Measurements from ENCODE around the gene SDCCAG8. TPM values are rescaled to one million over a fixed set of nuclear protein-coding genes. Genes with fewer than 3 reads are reported as not detected.

The SDCCAG8 gene
- total and polyA plus RNA-seq, 2 of the 8 experiments (the other 6 are each of a cell fraction or from before 2014, with no cell fraction given), result 15.6 to 21.0 TPM

DNA sequence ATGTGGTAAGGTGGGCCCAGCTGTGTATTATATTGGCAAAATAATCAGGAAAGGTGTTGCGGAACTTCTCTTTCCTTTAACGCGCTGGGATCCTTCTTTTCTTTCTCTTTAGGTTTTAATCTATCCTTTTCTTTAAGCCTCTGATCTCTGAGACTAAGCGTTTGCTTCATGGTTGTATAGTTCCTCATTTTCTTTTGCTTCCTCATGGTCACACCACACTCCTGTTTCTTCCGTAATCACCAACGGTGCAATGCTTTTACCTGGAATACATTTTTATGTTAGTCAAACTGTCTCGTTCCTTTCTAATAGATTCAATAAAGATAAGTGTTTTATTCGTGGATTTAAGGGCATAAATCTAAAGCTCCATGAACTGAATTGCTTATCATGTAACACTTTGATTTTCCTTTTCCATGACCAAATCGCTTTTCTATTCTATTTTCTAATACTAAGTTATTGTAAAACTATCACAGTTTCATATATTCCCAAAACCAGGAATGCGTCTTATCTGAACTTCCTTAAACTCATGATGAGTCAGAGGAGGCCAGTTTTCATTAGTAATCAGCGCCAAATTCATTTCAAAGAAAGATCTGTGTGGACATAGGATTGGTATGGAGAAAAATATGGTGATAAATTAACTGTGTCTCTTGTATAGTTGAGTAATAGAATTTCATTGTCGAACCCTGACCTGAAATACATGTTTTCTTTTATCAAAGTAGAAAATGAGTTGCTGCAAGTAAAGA is 12.2 kb downstream of the SDCCAG8 start (continued):
- TF ChIP-seq, protein P1, sequence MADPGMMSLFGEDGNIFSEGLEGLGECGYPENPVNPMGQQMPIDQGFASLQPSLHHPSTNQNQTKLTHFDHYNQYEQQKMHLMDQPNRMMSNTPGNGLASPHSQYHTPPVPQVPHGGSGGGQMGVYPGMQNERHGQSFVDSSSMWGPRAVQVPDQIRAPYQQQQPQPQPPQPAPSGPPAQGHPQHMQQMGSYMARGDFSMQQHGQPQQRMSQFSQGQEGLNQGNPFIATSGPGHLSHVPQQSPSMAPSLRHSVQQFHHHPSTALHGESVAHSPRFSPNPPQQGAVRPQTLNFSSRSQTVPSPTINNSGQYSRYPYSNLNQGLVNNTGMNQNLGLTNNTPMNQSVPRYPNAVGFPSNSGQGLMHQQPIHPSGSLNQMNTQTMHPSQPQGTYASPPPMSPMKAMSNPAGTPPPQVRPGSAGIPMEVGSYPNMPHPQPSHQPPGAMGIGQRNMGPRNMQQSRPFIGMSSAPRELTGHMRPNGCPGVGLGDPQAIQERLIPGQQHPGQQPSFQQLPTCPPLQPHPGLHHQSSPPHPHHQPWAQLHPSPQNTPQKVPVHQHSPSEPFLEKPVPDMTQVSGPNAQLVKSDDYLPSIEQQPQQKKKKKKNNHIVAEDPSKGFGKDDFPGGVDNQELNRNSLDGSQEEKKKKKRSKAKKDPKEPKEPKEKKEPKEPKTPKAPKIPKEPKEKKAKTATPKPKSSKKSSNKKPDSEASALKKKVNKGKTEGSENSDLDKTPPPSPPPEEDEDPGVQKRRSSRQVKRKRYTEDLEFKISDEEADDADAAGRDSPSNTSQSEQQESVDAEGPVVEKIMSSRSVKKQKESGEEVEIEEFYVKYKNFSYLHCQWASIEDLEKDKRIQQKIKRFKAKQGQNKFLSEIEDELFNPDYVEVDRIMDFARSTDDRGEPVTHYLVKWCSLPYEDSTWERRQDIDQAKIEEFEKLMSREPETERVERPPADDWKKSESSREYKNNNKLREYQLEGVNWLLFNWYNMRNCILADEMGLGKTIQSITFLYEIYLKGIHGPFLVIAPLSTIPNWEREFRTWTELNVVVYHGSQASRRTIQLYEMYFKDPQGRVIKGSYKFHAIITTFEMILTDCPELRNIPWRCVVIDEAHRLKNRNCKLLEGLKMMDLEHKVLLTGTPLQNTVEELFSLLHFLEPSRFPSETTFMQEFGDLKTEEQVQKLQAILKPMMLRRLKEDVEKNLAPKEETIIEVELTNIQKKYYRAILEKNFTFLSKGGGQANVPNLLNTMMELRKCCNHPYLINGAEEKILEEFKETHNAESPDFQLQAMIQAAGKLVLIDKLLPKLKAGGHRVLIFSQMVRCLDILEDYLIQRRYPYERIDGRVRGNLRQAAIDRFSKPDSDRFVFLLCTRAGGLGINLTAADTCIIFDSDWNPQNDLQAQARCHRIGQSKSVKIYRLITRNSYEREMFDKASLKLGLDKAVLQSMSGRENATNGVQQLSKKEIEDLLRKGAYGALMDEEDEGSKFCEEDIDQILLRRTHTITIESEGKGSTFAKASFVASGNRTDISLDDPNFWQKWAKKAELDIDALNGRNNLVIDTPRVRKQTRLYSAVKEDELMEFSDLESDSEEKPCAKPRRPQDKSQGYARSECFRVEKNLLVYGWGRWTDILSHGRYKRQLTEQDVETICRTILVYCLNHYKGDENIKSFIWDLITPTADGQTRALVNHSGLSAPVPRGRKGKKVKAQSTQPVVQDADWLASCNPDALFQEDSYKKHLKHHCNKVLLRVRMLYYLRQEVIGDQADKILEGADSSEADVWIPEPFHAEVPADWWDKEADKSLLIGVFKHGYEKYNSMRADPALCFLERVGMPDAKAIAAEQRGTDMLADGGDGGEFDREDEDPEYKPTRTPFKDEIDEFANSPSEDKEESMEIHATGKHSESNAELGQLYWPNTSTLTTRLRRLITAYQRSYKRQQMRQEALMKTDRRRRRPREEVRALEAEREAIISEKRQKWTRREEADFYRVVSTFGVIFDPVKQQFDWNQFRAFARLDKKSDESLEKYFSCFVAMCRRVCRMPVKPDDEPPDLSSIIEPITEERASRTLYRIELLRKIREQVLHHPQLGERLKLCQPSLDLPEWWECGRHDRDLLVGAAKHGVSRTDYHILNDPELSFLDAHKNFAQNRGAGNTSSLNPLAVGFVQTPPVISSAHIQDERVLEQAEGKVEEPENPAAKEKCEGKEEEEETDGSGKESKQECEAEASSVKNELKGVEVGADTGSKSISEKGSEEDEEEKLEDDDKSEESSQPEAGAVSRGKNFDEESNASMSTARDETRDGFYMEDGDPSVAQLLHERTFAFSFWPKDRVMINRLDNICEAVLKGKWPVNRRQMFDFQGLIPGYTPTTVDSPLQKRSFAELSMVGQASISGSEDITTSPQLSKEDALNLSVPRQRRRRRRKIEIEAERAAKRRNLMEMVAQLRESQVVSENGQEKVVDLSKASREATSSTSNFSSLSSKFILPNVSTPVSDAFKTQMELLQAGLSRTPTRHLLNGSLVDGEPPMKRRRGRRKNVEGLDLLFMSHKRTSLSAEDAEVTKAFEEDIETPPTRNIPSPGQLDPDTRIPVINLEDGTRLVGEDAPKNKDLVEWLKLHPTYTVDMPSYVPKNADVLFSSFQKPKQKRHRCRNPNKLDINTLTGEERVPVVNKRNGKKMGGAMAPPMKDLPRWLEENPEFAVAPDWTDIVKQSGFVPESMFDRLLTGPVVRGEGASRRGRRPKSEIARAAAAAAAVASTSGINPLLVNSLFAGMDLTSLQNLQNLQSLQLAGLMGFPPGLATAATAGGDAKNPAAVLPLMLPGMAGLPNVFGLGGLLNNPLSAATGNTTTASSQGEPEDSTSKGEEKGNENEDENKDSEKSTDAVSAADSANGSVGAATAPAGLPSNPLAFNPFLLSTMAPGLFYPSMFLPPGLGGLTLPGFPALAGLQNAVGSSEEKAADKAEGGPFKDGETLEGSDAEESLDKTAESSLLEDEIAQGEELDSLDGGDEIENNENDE (IDR thresholded peaks at IDR 0.05; ENCODE audit: insufficient replicate concordance, low read length), result no peak
- no peak for TF ChIP-seq FOSL1 (IDR thresholded peaks at IDR 0.05; ENCODE audit: insufficient read depth, low read depth, low read length)
- no peak for TF ChIP-seq EGR1 (IDR thresholded peaks at IDR 0.05; ENCODE audit: borderline replicate concordance, low read depth, low read length)
- no peak for TF ChIP-seq TCF12 (IDR thresholded peaks at IDR 0.05; ENCODE audit: low read depth, low read length)
- TF ChIP-seq TEAD4 (IDR thresholded peaks at IDR 0.05; ENCODE audit: low read depth, low read length), result no peak
- no peak for TF ChIP-seq RAD21 (IDR thresholded peaks at IDR 0.05 in 1 of 2, conservative IDR thresholded peaks at IDR 0.05 in 1 of 2; ENCODE audit: low read depth in 2 of 2, low read length in 2 of 2)
- no peak for TF ChIP-seq RXRA (IDR thresholded peaks at IDR 0.05; ENCODE audit: insufficient read depth, low read depth, low read length)
- TF ChIP-seq GTF2F1 (IDR thresholded peaks at IDR 0.05; ENCODE audit: borderline replicate concordance, low read depth, low read length), result no peak
- TF ChIP-seq SP2 (IDR thresholded peaks at IDR 0.05; ENCODE audit: low read length), result no peak
- TF ChIP-seq SUZ12 (IDR thresholded peaks at IDR 0.05; ENCODE audit: low read length), result no peak
- no peak for TF ChIP-seq TBP (IDR thresholded peaks at IDR 0.05; ENCODE audit: low read depth, low read length)

Measured in H1 (cell line).